MM.1S (cell line): Measurements from ENCODE around the gene KLF15.

ENCODE experiments used
- DNase-seq: peaks from one replicate; pipeline ENCODE4 v3.0.0-alpha.2; 2015
- H2AFZ ChIP-seq: fragments of 300-600 bp; sonication (generic); 2 replicates; pipeline ENCODE4 v1.6.0; 2016; ENCODE audit warnings: antibody characterized with exemption, low read length
- H3F3A ChIP-seq: fragments of 300-600 bp; sonication (generic); 2 replicates; pipeline ENCODE4 v1.6.1; 2016; ENCODE audit warnings: mild to moderate bottlenecking, antibody characterized with exemption, low read length, moderate library complexity, mixed read lengths; ENCODE audit not compliant: insufficient read depth
- H3K27ac ChIP-seq: fragments of 300-600 bp; sonication (generic); 2 replicates; pipeline ENCODE4 v1.5.1; 2016; ENCODE audit warnings: mild to moderate bottlenecking, low read length
- H3K27me3 ChIP-seq: fragments of 300-600 bp; sonication (generic); replicated peaks from 2 replicates; pipeline ENCODE4 v1.6.0; 2016; ENCODE audit warnings: low read length; ENCODE audit not compliant: insufficient read depth
- H3K36me3 ChIP-seq: fragments of 300-600 bp; sonication (generic); replicated peaks from 2 replicates; pipeline ENCODE4 v1.6.1; 2016; ENCODE audit warnings: mild to moderate bottlenecking, low read length, mixed read lengths; ENCODE audit not compliant: insufficient read depth
- H3K4me1 ChIP-seq: fragments of 300-600 bp; sonication (generic); 2 replicates; pipeline ENCODE4 v1.6.1; 2016; ENCODE audit warnings: low read length, mixed read lengths
- H3K4me2 ChIP-seq: fragments of 300-600 bp; sonication (generic); 2 replicates; pipeline ENCODE4 v1.6.0; 2016; ENCODE audit warnings: low read depth, low read length
- H3K4me3 ChIP-seq: fragments of 300-600 bp; sonication (generic); 2 replicates; pipeline ENCODE4 v1.5.1; 2016; ENCODE audit warnings: low read length, mixed read lengths
- H3K79me2 ChIP-seq: fragments of 300-600 bp; sonication (generic); 2 replicates; pipeline ENCODE4 v1.6.1; 2016; ENCODE audit warnings: mixed run types, low read length, mixed read lengths
- H3K9ac ChIP-seq: fragments of 300-600 bp; sonication (generic); 2 replicates; pipeline ENCODE4 v1.6.1; 2016; ENCODE audit warnings: low read length, mixed read lengths
- H3K9me2 ChIP-seq: fragments of 300-600 bp; sonication (generic); replicated peaks from 2 replicates; pipeline ENCODE4 v1.6.1; 2016; ENCODE audit warnings: mild to moderate bottlenecking, low read length, mixed read lengths; ENCODE audit not compliant: insufficient read depth
- H3K9me3 ChIP-seq: fragments of 300-600 bp; sonication (generic); replicated peaks from 2 replicates; pipeline ENCODE4 v1.6.1; 2016; ENCODE audit warnings: mild to moderate bottlenecking, low read length, mixed read lengths; ENCODE audit not compliant: insufficient read depth
- H4K20me1 ChIP-seq: fragments of 300-600 bp; sonication (generic); 2 replicates; pipeline ENCODE4 v1.6.1; 2016; ENCODE audit warnings: mild to moderate bottlenecking, low read length, moderate library complexity, mixed read lengths; ENCODE audit not compliant: insufficient read depth
- EZH2 ChIP-seq: fragments of 300-600 bp; sonication (generic); optimal IDR thresholded peaks from 2 replicates; pipeline ENCODE3; 2017; ENCODE audit warnings: low read depth, mild to moderate bottlenecking, antibody characterized with exemption, low read length, mixed read lengths
- EZH2phosphoT487 ChIP-seq: fragments of 300-600 bp; sonication (generic); IDR thresholded peaks from 2 replicates; pipeline ENCODE4 v1.6.1; 2018; ENCODE audit warnings: antibody characterized with exemption, low read length
- TF ChIP-seq, protein P1 (sequence below): fragments of 300-600 bp; sonication (generic); IDR thresholded peaks from 2 replicates; pipeline ENCODE4 v1.5.1; 2016; ENCODE audit warnings: antibody characterized with exemption, low read length, mixed read lengths

KLF15 gene

GRCh38 chr3:126389794-126390146, 32.6 kb upstream of the KLF15 start:
- no peak for DNase-seq
- peak overlapping the region; percentile 56; the same call in 1 of the 2 replicates for H3K4me3 ChIP-seq
- H3K27me3 ChIP-seq: no peaks in the 10 kb centered on the region
- H3K36me3 ChIP-seq: no peaks in the 10 kb centered on the region
- H2AFZ ChIP-seq: peak overlapping the region; percentile 63
- TF ChIP-seq, protein P1, sequence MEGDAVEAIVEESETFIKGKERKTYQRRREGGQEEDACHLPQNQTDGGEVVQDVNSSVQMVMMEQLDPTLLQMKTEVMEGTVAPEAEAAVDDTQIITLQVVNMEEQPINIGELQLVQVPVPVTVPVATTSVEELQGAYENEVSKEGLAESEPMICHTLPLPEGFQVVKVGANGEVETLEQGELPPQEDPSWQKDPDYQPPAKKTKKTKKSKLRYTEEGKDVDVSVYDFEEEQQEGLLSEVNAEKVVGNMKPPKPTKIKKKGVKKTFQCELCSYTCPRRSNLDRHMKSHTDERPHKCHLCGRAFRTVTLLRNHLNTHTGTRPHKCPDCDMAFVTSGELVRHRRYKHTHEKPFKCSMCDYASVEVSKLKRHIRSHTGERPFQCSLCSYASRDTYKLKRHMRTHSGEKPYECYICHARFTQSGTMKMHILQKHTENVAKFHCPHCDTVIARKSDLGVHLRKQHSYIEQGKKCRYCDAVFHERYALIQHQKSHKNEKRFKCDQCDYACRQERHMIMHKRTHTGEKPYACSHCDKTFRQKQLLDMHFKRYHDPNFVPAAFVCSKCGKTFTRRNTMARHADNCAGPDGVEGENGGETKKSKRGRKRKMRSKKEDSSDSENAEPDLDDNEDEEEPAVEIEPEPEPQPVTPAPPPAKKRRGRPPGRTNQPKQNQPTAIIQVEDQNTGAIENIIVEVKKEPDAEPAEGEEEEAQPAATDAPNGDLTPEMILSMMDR: no peak
- TF ChIP-seq EZH2phosphoT487 (no peak), EZH2 (no peak)
- no peaks in the 10 kb centered on the region for H3K9me2 ChIP-seq
- no peaks in the 10 kb centered on the region for H3K9me3 ChIP-seq
- peaks cover 34% of the 10 kb centered on the region for H3K4me1 ChIP-seq
- no peaks in the 10 kb centered on the region for H3K79me2 ChIP-seq
- peak overlapping the region; percentile 94 for H3K4me2 ChIP-seq
- no peaks in the 10 kb centered on the region for H4K20me1 ChIP-seq
- no peak overlapping the region; the same call in 1 of the 2 replicates for H3K9ac ChIP-seq
- peaks cover 7% of the 10 kb centered on the region; the same call in 1 of the 2 replicates for H3F3A ChIP-seq
- H3K27ac ChIP-seq: no peak overlapping the region

GRCh38 chr3:126389112-126389793, 32.0 kb upstream of the KLF15 start:
- H3K27ac ChIP-seq: peak overlapping the region; percentile 31; the same call in 1 of the 2 replicates
- TF ChIP-seq, protein P1: peak; percentile 98
- TF ChIP-seq EZH2phosphoT487: no peak
- DNase-seq: peak; percentile 85
- H3K4me3 ChIP-seq: peak overlapping the region; percentile 56
- H3K79me2 ChIP-seq: no peaks in the 10 kb centered on the region
- no peaks in the 10 kb centered on the region for H3K9me2 ChIP-seq
- H3K27me3 ChIP-seq: no peaks in the 10 kb centered on the region
- H4K20me1 ChIP-seq: no peaks in the 10 kb centered on the region
- H3K9me3 ChIP-seq: no peaks in the 10 kb centered on the region
- peak overlapping the region; percentile 94 for H3K4me2 ChIP-seq
- H3K36me3 ChIP-seq: no peaks in the 10 kb centered on the region
- H3K4me1 ChIP-seq: peaks cover 34% of the 10 kb centered on the region
- peak overlapping the region; percentile 87 for H2AFZ ChIP-seq
- H3K9ac ChIP-seq: peak overlapping the region; percentile 68
- peaks cover 7% of the 10 kb centered on the region; the same call in 1 of the 2 replicates for H3F3A ChIP-seq

DNA sequence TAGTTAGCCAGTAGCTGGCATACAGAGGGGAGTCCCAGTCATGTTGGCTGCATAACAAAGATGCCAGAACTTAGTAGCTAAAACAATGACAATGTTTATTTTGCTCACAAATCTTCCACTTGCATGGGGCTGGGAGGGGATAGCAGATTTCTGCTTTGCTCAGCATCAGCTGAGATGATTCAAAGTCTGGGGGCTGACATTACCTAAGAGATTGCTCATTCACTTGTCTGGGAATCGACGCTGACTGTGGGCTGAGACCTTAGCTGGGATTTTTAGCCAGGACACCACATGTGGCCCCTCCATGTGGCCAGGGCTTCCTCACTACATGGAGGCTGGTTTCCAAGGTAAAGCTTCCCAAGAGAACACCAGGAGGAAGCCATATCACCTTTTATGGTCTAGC, 24.8 kb upstream of the KLF15 start:
- Histone ChIP-seq H3K9ac (no peak overlapping the region), H3K79me2 (no peaks in the 10 kb centered on the region), H3K4me1 (no peaks in the 10 kb centered on the region), H3K4me3 (no peak overlapping the region), H3K9me3 (no peaks in the 10 kb centered on the region), H3K27ac (no peak overlapping the region), H3K36me3 (no peaks in the 10 kb centered on the region), H3K4me2 (no peak overlapping the region), H3F3A (no peaks in the 10 kb centered on the region), H3K9me2 (no peaks in the 10 kb centered on the region), H3K27me3 (no peaks in the 10 kb centered on the region), H4K20me1 (no peaks in the 10 kb centered on the region), H2AFZ (no peak overlapping the region)
- TF ChIP-seq EZH2phosphoT487 (no peak), EZH2 (no peak)
- TF ChIP-seq, protein P1: no peak
- DNase-seq: no peak
